Measurements from ENCODE around the gene AFAP1L1. TPM values are rescaled to one million over a fixed set of nuclear protein-coding genes. Genes with fewer than 3 reads are reported as not detected.

Gene AFAP1L1
- total and polyA plus RNA-seq, 2 donors (not counting 3 experiments of a cell fraction or from before 2014, with no cell fraction given) = 7.9 to 73.2 TPM

DNA sequence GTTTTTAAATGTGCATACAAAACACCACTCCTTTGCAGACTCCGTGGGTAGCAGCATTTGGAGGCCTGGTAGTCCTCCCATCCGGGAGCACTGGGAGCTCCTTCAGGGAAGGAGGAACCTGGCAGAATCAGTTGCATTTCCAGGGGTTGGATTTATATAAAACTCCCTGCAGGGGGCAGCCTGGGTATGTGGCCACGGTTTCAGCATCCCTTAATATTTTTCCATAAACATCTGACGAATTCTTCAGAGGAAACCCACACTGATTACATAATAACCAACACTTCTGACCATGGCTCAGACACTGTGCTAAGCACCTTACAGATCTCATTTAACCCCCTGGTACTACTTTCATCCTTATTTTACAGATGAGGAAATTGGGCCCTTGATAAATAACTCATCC, 6.1 kb upstream of the AFAP1L1 start:
- Histone ChIP-seq H4K20me1 (replicated peaks; ENCODE audit: control insufficient read depth, extremely low read depth, insufficient read depth, low read length) (no peaks in the 10 kb centered on the region), H3K4me3 (replicated peaks in 1 of 3; ENCODE audit: insufficient read depth in 1 of 3, low read depth in 1 of 3, low read length in 3 of 3) (no peak overlapping the region), H2AFZ (ENCODE audit: low read depth, low read length) (no peak overlapping the region), H3K27ac (ENCODE audit: insufficient read depth, low read depth, low read length) (no peak overlapping the region), H3K79me2 (ENCODE audit: control insufficient read depth, insufficient read depth, low read length) (no peaks in the 10 kb centered on the region), H3K36me3 (ENCODE audit: control insufficient read depth in 2 of 2, extremely low read depth in 1 of 2, insufficient read depth in 2 of 2, low read length in 2 of 2) (no peaks in the 10 kb centered on the region), H3K9me1 (replicated peaks; ENCODE audit: control insufficient read depth, extremely low read depth, insufficient read depth, low read length) (no peaks in the 10 kb centered on the region), H3K9me3 (replicated peaks; ENCODE audit: control insufficient read depth, insufficient read depth, low read length) (peaks cover 2% of the 10 kb centered on the region), H3K4me2 (ENCODE audit: insufficient read depth, low read length) (no peak overlapping the region), H3K9ac (replicated peaks; ENCODE audit: extremely low read depth, insufficient read depth, low read length) (no peak overlapping the region), H3K27me3 (ENCODE audit: control insufficient read depth in 2 of 2, insufficient read depth in 2 of 2, low read length in 2 of 2) (peaks cover 0 to 1% of the 10 kb centered on the region in 2 experiments), H3K4me1 (ENCODE audit: control insufficient read depth, extremely low read depth, insufficient read depth, low read length) (peaks cover 3% of the 10 kb centered on the region)
- dilution Hi-C loops (cut with MboI; ENCODE audit: extremely low pct_ligation_motif_present, low sequenced_read_pairs) (no loop called here), intact Hi-C loops (cut with micrococcal nuclease) (loop anchor here (1.0 to 2.0 kb wide), 6 partner anchors 46 to 297 kb away; no protein-coding TSS in a partner anchor)
- DNase-seq (ENCODE audit: low read depth, low spot score) (peak; percentile 77), FAIRE-seq (peak; percentile 87)
- no peak for TF ChIP-seq JUN (IDR thresholded peaks at IDR 0.05; ENCODE audit: borderline replicate concordance, insufficient read depth, insufficient read length, low read depth)
- TF ChIP-seq, protein P1, sequence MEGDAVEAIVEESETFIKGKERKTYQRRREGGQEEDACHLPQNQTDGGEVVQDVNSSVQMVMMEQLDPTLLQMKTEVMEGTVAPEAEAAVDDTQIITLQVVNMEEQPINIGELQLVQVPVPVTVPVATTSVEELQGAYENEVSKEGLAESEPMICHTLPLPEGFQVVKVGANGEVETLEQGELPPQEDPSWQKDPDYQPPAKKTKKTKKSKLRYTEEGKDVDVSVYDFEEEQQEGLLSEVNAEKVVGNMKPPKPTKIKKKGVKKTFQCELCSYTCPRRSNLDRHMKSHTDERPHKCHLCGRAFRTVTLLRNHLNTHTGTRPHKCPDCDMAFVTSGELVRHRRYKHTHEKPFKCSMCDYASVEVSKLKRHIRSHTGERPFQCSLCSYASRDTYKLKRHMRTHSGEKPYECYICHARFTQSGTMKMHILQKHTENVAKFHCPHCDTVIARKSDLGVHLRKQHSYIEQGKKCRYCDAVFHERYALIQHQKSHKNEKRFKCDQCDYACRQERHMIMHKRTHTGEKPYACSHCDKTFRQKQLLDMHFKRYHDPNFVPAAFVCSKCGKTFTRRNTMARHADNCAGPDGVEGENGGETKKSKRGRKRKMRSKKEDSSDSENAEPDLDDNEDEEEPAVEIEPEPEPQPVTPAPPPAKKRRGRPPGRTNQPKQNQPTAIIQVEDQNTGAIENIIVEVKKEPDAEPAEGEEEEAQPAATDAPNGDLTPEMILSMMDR (IDR thresholded peaks at IDR 0.05; ENCODE audit: extremely low read depth in 1 of 2, insufficient read depth in 1 of 2, low read depth in 1 of 2, low read length in 2 of 2) = peak; percentile 58 to 62
- TF ChIP-seq GATA2 (IDR thresholded peaks at IDR 0.05; ENCODE audit: insufficient read depth, insufficient read length, low read depth, low read length) = no peak
- TF ChIP-seq EZH2 (IDR thresholded peaks at IDR 0.05; ENCODE audit: borderline replicate concordance, low read depth, low read length, severe bottlenecking) = no peak
- BruUV-seq (replicated peaks) = no TSS peak
- POLR2A ChIA-PET = interaction anchor here (0.9 kb wide), 1 partner anchor 92 kb away, joined by 3 read pairs; the partner anchor contains the start of gene PCYOX1L
- CTCF ChIA-PET = interaction anchor here (0.6 to 4.9 kb wide), 53 partner anchors 9 to 535 kb away, joined by 3 to 81 read pairs (median 6); partner anchors contain the start of genes ABLIM3, ARHGEF37, GRPEL2 and PCYOX1L
